ENCODE results near the gene CD300LG. TPM values are rescaled to one million over a fixed set of nuclear protein-coding genes. Genes with fewer than 3 reads are reported as not detected.
"Not testable (repeated sequence)": the region's sequence is repeated elsewhere in the genome, so short reads cannot be mapped to it uniquely, and the experiment has no call there.

The CD300LG gene
- polyA plus RNA-seq, 1 donor (not counting 4 experiments of a cell fraction or from before 2014, with no cell fraction given): not detected

- Histone ChIP-seq H3K27ac (ENCODE audit: control insufficient read depth, insufficient read depth, low read length) (no peak overlapping the region), H3K4me1 (ENCODE audit: control insufficient read depth, extremely low read depth, insufficient read depth, low read length) (no peaks in the 10 kb centered on the region), H3K4me3 (ENCODE audit: control insufficient read depth in 2 of 3, extremely low read depth in 1 of 3, insufficient read depth in 2 of 3, low read depth in 1 of 3, low read length in 3 of 3) (no peak overlapping the region), H3K4me2 (ENCODE audit: control insufficient read depth, extremely low read depth, insufficient read depth, low read depth, low read length) (no peak overlapping the region), H4K20me1 (ENCODE audit: control insufficient read depth, extremely low read depth, insufficient read depth, low read length) (no peaks in the 10 kb centered on the region), H3K79me2 (ENCODE audit: control insufficient read depth, insufficient read depth, low read length) (no peaks in the 10 kb centered on the region), H2AFZ (ENCODE audit: control insufficient read depth, low read length) (no peak overlapping the region), H3K36me3 (ENCODE audit: control insufficient read depth in 2 of 2, extremely low read depth in 1 of 2, insufficient read depth in 2 of 2, low read length in 2 of 2) (no peaks in the 10 kb centered on the region), H3K9ac (ENCODE audit: control insufficient read depth, extremely low read depth, insufficient read depth, low read length) (no peak overlapping the region), H3K27me3 (ENCODE audit: control insufficient read depth, extremely low read depth, insufficient read depth, low read length) (peaks cover 15% of the 10 kb centered on the region), H3K9me1 (ENCODE audit: control insufficient read depth, extremely low read depth, insufficient read depth, low read length) (no peaks in the 10 kb centered on the region), H3K9me3 (ENCODE audit: control insufficient read depth, low read depth, low read length) (no peaks in the 10 kb centered on the region)
- FAIRE-seq: no peak
- no peak for TF ChIP-seq CTCF (optimal IDR thresholded peaks at IDR 0.05 in 1 of 3, IDR thresholded peaks at IDR 0.05 in 1 of 3, conservative IDR thresholded peaks at IDR 0.05 in 1 of 3; ENCODE audit: extremely low read depth in 1 of 3, insufficient read depth in 2 of 3, low read length in 3 of 3)
- TF ChIP-seq EZH2 (IDR thresholded peaks at IDR 0.05; ENCODE audit: low read length): no peak
- DNase-seq (ENCODE audit: low read depth, low spot score): no peak
- dilution Hi-C loops (cut with MboI; ENCODE audit: extremely low pct_ligation_motif_present, low sequenced_read_pairs): no loop called here
These were observed 17.4 kb downstream of the CD300LG start for GRCh38 chr17:43864161-43864984.

GRCh38 chr17:43868226-43868994 is 21.4 kb downstream of the CD300LG start:
- H3K4me2 ChIP-seq (ENCODE audit: control insufficient read depth, extremely low read depth, insufficient read depth, low read depth, low read length): no peak overlapping the region
- no peaks in the 10 kb centered on the region for H3K36me3 ChIP-seq (ENCODE audit: control insufficient read depth in 2 of 2, extremely low read depth in 1 of 2, insufficient read depth in 2 of 2, low read length in 2 of 2)
- DNase-seq (ENCODE audit: low read depth, low spot score) (no peak), FAIRE-seq (no peak)
- H3K9ac ChIP-seq (ENCODE audit: control insufficient read depth, extremely low read depth, insufficient read depth, low read length): no peak overlapping the region
- dilution Hi-C loops (cut with MboI; ENCODE audit: extremely low pct_ligation_motif_present, low sequenced_read_pairs): no loop called here
- no peaks in the 10 kb centered on the region for H3K9me3 ChIP-seq (ENCODE audit: control insufficient read depth, low read depth, low read length)
- H4K20me1 ChIP-seq (ENCODE audit: control insufficient read depth, extremely low read depth, insufficient read depth, low read length): no peaks in the 10 kb centered on the region
- peaks cover 15% of the 10 kb centered on the region for H3K27me3 ChIP-seq (ENCODE audit: control insufficient read depth, extremely low read depth, insufficient read depth, low read length)
- H2AFZ ChIP-seq (ENCODE audit: control insufficient read depth, low read length): no peak overlapping the region
- no peaks in the 10 kb centered on the region for H3K79me2 ChIP-seq (ENCODE audit: control insufficient read depth, insufficient read depth, low read length)
- no peaks in the 10 kb centered on the region for H3K9me1 ChIP-seq (ENCODE audit: control insufficient read depth, extremely low read depth, insufficient read depth, low read length)
- no peak overlapping the region for H3K4me3 ChIP-seq (ENCODE audit: control insufficient read depth in 2 of 3, extremely low read depth in 1 of 3, insufficient read depth in 2 of 3, low read depth in 1 of 3, low read length in 3 of 3)
- H3K27ac ChIP-seq (ENCODE audit: control insufficient read depth, insufficient read depth, low read length): no peak overlapping the region
- peaks cover 5% of the 10 kb centered on the region for H3K4me1 ChIP-seq (ENCODE audit: control insufficient read depth, extremely low read depth, insufficient read depth, low read length)
- TF ChIP-seq EZH2 (IDR thresholded peaks at IDR 0.05; ENCODE audit: low read length) (no peak), CTCF (optimal IDR thresholded peaks at IDR 0.05 in 1 of 3, IDR thresholded peaks at IDR 0.05 in 1 of 3, conservative IDR thresholded peaks at IDR 0.05 in 1 of 3; ENCODE audit: extremely low read depth in 1 of 3, insufficient read depth in 2 of 3, low read length in 3 of 3) (no peak)

- FAIRE-seq; dilution Hi-C loops (cut with MboI; ENCODE audit: extremely low pct_ligation_motif_present, low sequenced_read_pairs): not testable (repeated sequence)
These were observed 22.1 kb downstream of the CD300LG start for GRCh38 chr17:43869031-43869430.

More at GRCh38 chr17:43869031-43869430, 22.1 kb downstream of the CD300LG start:
- not testable (repeated sequence) for H4K20me1 ChIP-seq (ENCODE audit: control insufficient read depth, extremely low read depth, insufficient read depth, low read length); H2AFZ ChIP-seq (ENCODE audit: control insufficient read depth, low read length); H3K9me3 ChIP-seq (ENCODE audit: control insufficient read depth, low read depth, low read length); H3K79me2 ChIP-seq (ENCODE audit: control insufficient read depth, insufficient read depth, low read length); DNase-seq (ENCODE audit: low read depth, low spot score); H3K4me1 ChIP-seq (ENCODE audit: control insufficient read depth, extremely low read depth, insufficient read depth, low read length); H3K27ac ChIP-seq (ENCODE audit: control insufficient read depth, insufficient read depth, low read length); H3K36me3 ChIP-seq (ENCODE audit: control insufficient read depth in 2 of 2, extremely low read depth in 1 of 2, insufficient read depth in 2 of 2, low read length in 2 of 2); H3K4me3 ChIP-seq (ENCODE audit: control insufficient read depth in 2 of 3, extremely low read depth in 1 of 3, insufficient read depth in 2 of 3, low read depth in 1 of 3, low read length in 3 of 3); H3K4me2 ChIP-seq (ENCODE audit: control insufficient read depth, extremely low read depth, insufficient read depth, low read depth, low read length); H3K9me1 ChIP-seq (ENCODE audit: control insufficient read depth, extremely low read depth, insufficient read depth, low read length); H3K9ac ChIP-seq (ENCODE audit: control insufficient read depth, extremely low read depth, insufficient read depth, low read length)
- H3K27me3 ChIP-seq (ENCODE audit: control insufficient read depth, extremely low read depth, insufficient read depth, low read length): peaks cover 11% of the 10 kb centered on the region
